Measurements from ENCODE around the gene CHERP.
"Not testable (repeated sequence)": the region's sequence is repeated elsewhere in the genome, so short reads cannot be mapped to it uniquely, and the experiment has no call there.

Gene CHERP

DNA sequence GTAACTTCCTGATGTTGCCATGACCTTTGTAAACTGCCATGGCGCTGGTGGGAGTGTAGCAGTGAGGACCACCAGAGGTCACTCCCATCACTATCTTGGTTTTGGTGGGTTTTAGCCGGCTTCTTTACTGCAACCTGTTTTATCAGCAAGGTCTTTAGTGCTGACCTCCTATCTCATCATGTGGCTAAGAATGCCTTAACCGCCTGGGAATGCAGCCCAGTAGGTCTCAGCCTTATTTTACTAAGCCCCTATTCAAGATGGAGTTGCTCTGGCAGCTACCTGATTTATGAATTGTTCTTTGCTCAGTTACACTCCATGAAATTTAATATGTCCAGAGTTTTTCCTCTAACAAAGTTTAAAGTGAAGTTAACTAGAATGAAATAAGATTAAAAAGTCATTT lies 65.8 kb downstream of the CHERP start:
- no peak for DNase-seq (ENCODE audit: low read depth)

DNA sequence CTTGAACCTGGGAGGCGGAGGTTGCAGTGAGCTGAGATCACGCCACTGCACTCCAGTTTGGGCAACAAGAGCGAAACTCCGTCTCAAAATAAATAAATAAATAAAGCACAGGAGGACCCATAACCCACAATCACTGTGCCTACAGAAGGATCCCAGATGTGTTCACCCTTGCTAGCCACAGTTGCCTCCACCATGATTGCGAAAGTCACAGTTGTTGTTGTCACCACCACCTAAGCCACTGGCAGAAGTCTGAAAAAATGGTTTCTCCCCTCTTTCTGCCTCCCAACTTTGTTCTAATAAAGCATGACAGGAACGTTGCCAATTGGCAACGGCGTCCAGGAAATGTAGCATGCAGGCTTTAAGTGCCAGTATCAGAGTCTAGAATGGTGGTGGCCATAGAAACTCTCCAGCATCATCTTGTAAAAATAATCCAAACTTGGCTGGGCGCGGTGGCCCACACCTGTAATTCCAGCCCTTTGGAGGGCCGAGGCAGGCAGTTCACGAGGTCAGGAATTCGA lies 68.3 kb downstream of the CHERP start:
- DNase-seq (ENCODE audit: low read depth), result no peak

DNA sequence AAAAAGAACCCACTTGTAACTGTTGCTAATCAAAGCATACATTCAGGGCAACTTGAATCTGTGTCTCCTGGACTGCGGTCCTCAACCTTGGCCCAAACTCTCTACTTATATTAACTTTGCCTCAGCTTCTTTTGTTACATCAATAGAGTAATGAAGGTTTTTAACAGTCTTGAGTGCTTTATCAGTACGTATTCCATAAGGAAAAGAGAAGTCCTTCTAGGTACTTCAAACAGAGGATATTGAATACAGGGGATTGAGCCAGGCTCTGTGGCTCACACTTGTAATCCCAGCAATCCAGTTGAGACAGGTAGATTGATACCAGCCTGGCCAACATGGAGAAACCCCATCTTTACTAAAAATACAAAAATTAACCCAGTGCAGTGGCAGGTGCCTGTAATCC lies 69.2 kb downstream of the CHERP start:
- DNase-seq (ENCODE audit: low read depth), result no peak

DNA sequence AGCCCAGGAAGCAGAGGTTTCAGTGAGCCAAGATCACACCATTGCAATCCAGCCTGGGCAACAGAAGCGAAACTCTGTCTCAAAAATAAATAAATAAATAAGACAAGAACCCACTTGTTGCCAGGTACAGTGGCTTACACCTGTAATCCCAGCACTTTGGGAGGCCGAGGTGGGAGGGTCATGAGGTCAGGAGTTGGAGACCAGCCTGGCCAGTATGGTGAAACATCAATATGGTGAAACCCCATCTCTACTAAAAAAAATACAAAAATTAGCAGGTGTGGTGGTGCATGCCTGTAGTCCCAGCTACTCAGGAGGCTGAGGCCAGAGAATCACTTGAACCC lies 69.7 kb downstream of the CHERP start:
- DNase-seq (ENCODE audit: low read depth), result not testable (repeated sequence)

DNA sequence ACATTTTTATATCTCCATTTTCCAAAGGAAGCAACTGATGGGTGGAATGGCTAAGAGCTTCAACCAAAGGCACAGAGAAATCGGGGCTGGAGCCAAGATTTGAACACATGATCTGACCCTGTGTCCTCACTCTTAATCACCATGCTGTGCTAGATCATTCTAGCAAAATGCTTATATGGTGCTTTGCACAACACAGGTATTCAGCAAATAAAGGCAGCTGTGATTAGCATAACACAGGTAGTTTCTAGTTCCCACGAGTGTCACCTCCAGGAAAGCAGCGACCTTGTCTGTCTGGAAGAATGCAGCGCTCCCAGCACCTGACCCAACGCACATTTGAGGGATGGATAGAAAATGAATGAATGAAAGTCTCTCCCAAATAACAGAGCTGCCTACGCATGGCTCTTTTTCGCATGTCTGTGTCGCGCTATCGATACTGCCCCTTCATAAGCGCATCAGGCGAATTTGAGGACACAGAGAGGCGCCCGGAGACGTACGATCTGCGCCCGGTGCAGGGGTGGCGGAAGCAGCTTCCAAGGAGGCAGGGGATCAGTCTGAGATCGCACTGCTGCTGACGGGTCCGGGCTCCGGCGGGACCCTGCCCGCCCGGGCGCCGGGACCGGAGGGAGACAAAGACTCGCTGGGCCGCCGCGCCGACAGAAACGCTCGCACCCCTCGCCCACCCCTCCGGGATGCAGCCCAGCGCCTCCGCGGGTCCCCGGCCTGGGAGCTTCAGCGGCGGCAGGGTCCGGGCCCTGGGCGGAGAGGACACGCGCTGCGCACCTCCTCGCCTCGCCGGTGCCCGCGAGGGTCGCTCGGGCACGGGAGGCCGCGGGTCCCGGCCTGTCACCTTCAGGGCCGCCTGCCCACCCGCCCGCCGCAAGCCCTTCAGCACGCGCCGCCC lies 71.1 kb downstream of the CHERP start:
- no peak for DNase-seq (ENCODE audit: low read depth)

DNA sequence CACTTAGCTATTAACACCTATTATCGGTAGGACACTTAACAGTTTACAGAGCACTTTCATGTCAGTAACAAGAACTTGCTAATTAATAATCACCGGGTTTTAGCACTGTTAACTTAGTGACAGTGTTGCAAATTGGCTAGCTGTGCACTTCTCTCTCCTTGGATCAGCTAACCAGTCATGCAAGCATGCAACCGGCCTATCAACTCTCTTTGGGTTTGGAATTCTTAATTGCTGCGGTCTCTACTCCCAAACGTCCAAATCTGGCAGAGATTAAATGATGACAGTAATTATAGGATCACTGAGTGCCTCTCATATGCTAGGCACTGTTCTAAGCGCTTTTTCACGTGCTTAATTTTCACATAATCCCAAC lies 71.7 kb downstream of the CHERP start:
- no peak for DNase-seq (ENCODE audit: low read depth)

Measured in stimulated activated CD8-positive, alpha-beta memory T cell treated with anti-CD3 and anti-CD28 coated beads, Interleukin-4, amount 100 ng/mL, for 24 hours (primary cell).